HL-60 (cell line): ENCODE results near the gene NCOR2.

Experiments used
- DNase-seq, 2 experiments: peaks; one replicate each; pipeline ENCODE4 v3.0.0-alpha.2; 2010 to 2020; ENCODE audit warnings: low read depth in 1 of 2, low spot score in 1 of 2
- H3K27ac ChIP-seq: fragments of 250-450 bp; sonication (Bioruptor Pico); replicated peaks from 2 replicates; pipeline ENCODE4 v1.5.1; 2020; ENCODE audit warnings: mild to moderate bottlenecking, moderate library complexity
- H3K27me3 ChIP-seq: fragments of 250-450 bp; sonication (Bioruptor Pico); 2 replicates; pipeline ENCODE4 v1.5.1; 2021; ENCODE audit warnings: mild to moderate bottlenecking, moderate library complexity; ENCODE audit not compliant: insufficient read depth, poor library complexity, severe bottlenecking
- H3K4me3 ChIP-seq: replicated peaks from 2 replicates; pipeline ENCODE4 v1.5.1; 2011; ENCODE audit warnings: mild to moderate bottlenecking, control low read depth, low read length; ENCODE audit not compliant: insufficient read depth
- GABPA ChIP-seq: IDR thresholded peaks from 2 replicates; pipeline ENCODE4 v1.6.1; 2012; ENCODE audit warnings: low read depth
- POLR2AphosphoS5 ChIP-seq: IDR thresholded peaks from 2 replicates; pipeline ENCODE4 v1.6.1; 2012; ENCODE audit warnings: low read depth
- REST ChIP-seq: IDR thresholded peaks from 2 replicates; pipeline ENCODE4 v1.6.1; 2012; ENCODE audit warnings: low read depth; ENCODE audit not compliant: insufficient replicate concordance
- SPI1 ChIP-seq: IDR thresholded peaks from 2 replicates; pipeline ENCODE4 v1.6.1; 2012; ENCODE audit warnings: low read depth, mild to moderate bottlenecking, borderline replicate concordance
- TF ChIP-seq, protein P1 (sequence below): IDR thresholded peaks from one replicate; pipeline ENCODE4 v1.5.1; 2011; ENCODE audit warnings: low read length, control low read depth, inconsistent platforms; ENCODE audit not compliant: insufficient read depth

Gene NCOR2

GRCh38 chr12:124532331-124532750 lies 35.1 kb downstream of the NCOR2 start:
- Histone ChIP-seq H3K4me3 (no peak overlapping the region), H3K27me3 (no peaks in the 10 kb centered on the region), H3K27ac (no peak overlapping the region)
- no peak for TF ChIP-seq POLR2AphosphoS5
- TF ChIP-seq SPI1: no peak
- TF ChIP-seq, protein P1, sequence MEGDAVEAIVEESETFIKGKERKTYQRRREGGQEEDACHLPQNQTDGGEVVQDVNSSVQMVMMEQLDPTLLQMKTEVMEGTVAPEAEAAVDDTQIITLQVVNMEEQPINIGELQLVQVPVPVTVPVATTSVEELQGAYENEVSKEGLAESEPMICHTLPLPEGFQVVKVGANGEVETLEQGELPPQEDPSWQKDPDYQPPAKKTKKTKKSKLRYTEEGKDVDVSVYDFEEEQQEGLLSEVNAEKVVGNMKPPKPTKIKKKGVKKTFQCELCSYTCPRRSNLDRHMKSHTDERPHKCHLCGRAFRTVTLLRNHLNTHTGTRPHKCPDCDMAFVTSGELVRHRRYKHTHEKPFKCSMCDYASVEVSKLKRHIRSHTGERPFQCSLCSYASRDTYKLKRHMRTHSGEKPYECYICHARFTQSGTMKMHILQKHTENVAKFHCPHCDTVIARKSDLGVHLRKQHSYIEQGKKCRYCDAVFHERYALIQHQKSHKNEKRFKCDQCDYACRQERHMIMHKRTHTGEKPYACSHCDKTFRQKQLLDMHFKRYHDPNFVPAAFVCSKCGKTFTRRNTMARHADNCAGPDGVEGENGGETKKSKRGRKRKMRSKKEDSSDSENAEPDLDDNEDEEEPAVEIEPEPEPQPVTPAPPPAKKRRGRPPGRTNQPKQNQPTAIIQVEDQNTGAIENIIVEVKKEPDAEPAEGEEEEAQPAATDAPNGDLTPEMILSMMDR: no peak
- TF ChIP-seq GABPA: no peak
- TF ChIP-seq REST: no peak
- no peak for DNase-seq

DNA sequence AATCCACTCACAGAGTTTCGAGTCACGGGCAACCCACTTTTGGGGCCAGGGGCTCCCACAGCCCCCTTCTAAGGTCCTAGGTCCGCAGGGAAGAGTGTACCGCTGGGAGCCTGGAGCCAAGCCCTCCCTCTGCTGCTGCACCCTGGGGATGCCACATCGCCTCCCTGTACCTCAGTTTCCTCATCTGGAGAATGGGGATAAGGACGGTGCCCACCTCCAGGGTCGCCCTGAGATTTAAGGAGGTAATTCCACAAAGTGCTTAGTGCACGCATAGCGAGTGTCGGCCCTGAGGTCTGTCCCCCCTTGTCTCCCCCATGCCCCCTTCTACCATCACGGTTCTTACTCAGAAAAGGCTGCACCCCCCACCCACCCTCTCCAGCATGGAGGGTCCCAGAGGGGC lies 35.5 kb downstream of the NCOR2 start:
- TF ChIP-seq, protein P1: no peak
- TF ChIP-seq SPI1: no peak
- no peak for TF ChIP-seq POLR2AphosphoS5
- TF ChIP-seq REST: no peak
- no peak for TF ChIP-seq GABPA
- Histone ChIP-seq H3K27me3 (no peaks in the 10 kb centered on the region), H3K27ac (no peak overlapping the region), H3K4me3 (no peak overlapping the region)
- DNase-seq: no peak

DNA sequence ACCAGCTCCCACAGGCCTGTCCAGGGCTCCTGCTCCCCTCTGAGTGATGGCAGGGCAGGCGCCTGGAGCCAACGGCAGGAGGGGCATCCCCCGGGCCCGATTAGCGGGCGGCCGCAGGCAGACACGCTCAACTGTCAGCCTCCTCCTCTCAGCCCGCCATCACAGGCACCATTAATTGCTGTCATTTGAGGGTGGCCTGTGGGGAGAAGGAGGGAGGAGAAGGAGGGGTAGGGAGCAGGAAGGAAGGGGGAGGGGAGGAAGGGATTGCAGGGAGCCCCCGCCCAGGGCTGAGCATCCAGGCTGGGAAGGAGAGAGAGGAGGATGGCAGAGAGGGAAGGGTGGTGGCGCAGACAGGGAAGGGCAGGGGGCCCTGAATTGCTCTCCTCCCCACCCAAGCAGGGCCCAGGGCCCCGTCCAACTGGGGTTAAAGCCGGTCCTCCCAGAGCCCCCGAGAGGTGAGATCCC lies 36.1 kb downstream of the NCOR2 start:
- TF ChIP-seq POLR2AphosphoS5: no peak
- TF ChIP-seq, protein P1: no peak
- TF ChIP-seq SPI1: no peak
- TF ChIP-seq GABPA: no peak
- TF ChIP-seq REST: no peak
- no peak for DNase-seq
- H3K27ac ChIP-seq: no peak overlapping the region

More for the DNA sequence above, 36.1 kb downstream of the NCOR2 start:
- H3K4me3 ChIP-seq: no peak overlapping the region
- H3K27me3 ChIP-seq: no peaks in the 10 kb centered on the region
